ENCODE data around the gene UBE4B. TPM values are rescaled to one million over a fixed set of nuclear protein-coding genes. Genes with fewer than 3 reads are reported as not detected.
"Not testable (repeated sequence)": the region's sequence is repeated elsewhere in the genome, so short reads cannot be mapped to it uniquely, and the experiment has no call there.

The UBE4B gene
- polyA plus RNA-seq, 1 experiment = 18.2 TPM

- Histone ChIP-seq H3K36me3 (ENCODE audit: control insufficient read depth, insufficient read depth, low read length) (peaks cover 13% of the 10 kb centered on the region), H3K27me3 (ENCODE audit: control insufficient read depth, insufficient read depth, low read length) (no peaks in the 10 kb centered on the region), H3K4me3 (ENCODE audit: low read depth, low read length) (no peak overlapping the region)
- CTCF ChIA-PET = no interaction called here
- no peak for TF ChIP-seq CTCF (IDR thresholded peaks at IDR 0.05; ENCODE audit: insufficient read depth, low read depth, low read length)
- no peak for DNase-seq (ENCODE audit: low read depth)
- POLR2A ChIA-PET = no interaction called here
Observed at GRCh38 chr1:10106241-10106640, 73.5 kb downstream of the UBE4B start.

GRCh38 chr1:10106756-10107475 is 74.2 kb downstream of the UBE4B start:
- H3K4me3 ChIP-seq (ENCODE audit: low read depth, low read length) = no peak overlapping the region
- CTCF ChIA-PET = no interaction called here
- TF ChIP-seq CTCF (IDR thresholded peaks at IDR 0.05; ENCODE audit: insufficient read depth, low read depth, low read length) = no peak
- DNase-seq (ENCODE audit: low read depth) = no peak
- peaks cover 13% of the 10 kb centered on the region for H3K36me3 ChIP-seq (ENCODE audit: control insufficient read depth, insufficient read depth, low read length)
- H3K27me3 ChIP-seq (ENCODE audit: control insufficient read depth, insufficient read depth, low read length) = no peaks in the 10 kb centered on the region
- POLR2A ChIA-PET = no interaction called here

GRCh38 chr1:10107476-10107847 is 74.7 kb downstream of the UBE4B start:
- H3K4me3 ChIP-seq (ENCODE audit: low read depth, low read length); CTCF ChIA-PET; POLR2A ChIA-PET; H3K27me3 ChIP-seq (ENCODE audit: control insufficient read depth, insufficient read depth, low read length); DNase-seq (ENCODE audit: low read depth): not testable (repeated sequence)
- peaks cover 13% of the 10 kb centered on the region for H3K36me3 ChIP-seq (ENCODE audit: control insufficient read depth, insufficient read depth, low read length)

- no peaks in the 10 kb centered on the region for H3K27me3 ChIP-seq (ENCODE audit: control insufficient read depth, insufficient read depth, low read length)
- CTCF ChIA-PET = no interaction called here
- H3K4me3 ChIP-seq (ENCODE audit: low read depth, low read length) = no peak overlapping the region
- POLR2A ChIA-PET = interaction anchor here (0.6 kb wide), 1 partner anchor 75 kb away, joined by 13 read pairs; no protein-coding TSS in a partner anchor
- DNase-seq (ENCODE audit: low read depth) = peak; percentile 53
- TF ChIP-seq CTCF (IDR thresholded peaks at IDR 0.05; ENCODE audit: insufficient read depth, low read depth, low read length) = no peak
- H3K36me3 ChIP-seq (ENCODE audit: control insufficient read depth, insufficient read depth, low read length) = peaks cover 11% of the 10 kb centered on the region
Observed at GRCh38 chr1:10108134-10108663, 75.4 kb downstream of the UBE4B start.

- Histone ChIP-seq H3K36me3 (ENCODE audit: control insufficient read depth, insufficient read depth, low read length) (peaks cover 11% of the 10 kb centered on the region), H3K4me3 (ENCODE audit: low read depth, low read length) (no peak overlapping the region), H3K27me3 (ENCODE audit: control insufficient read depth, insufficient read depth, low read length) (no peaks in the 10 kb centered on the region)
- TF ChIP-seq CTCF (IDR thresholded peaks at IDR 0.05; ENCODE audit: insufficient read depth, low read depth, low read length) = no peak
- DNase-seq (ENCODE audit: low read depth) = no peak
- ChIA-PET POLR2A (no interaction called here), CTCF (no interaction called here)
Observed at GRCh38 chr1:10108948-10109708, 76.4 kb downstream of the UBE4B start.
